Fibroblast of skin of abdomen (primary cell): ENCODE measurements around the gene DKK2.

Experiments
- DNase-seq: peaks from one replicate; pipeline ENCODE4 v3.0.0-alpha.2; 2013

The DKK2 gene

GRCh38 chr4:107017443-107018343 lies 18.4 kb downstream of the DKK2 start:
- DNase-seq = peak; percentile 1

GRCh38 chr4:107011312-107011711 lies 24.8 kb downstream of the DKK2 start:
- DNase-seq = no peak

- no peak for DNase-seq
Measured at GRCh38 chr4:107009196-107009968, 26.7 kb downstream of the DKK2 start.

- DNase-seq = no peak
Measured at GRCh38 chr4:107008115-107008514, 28.0 kb downstream of the DKK2 start.

GRCh38 chr4:107006218-107006617 lies 29.9 kb downstream of the DKK2 start:
- no peak for DNase-seq

GRCh38 chr4:106996490-106996889 lies 39.6 kb downstream of the DKK2 start:
- no peak for DNase-seq

GRCh38 chr4:106993827-106994226 lies 42.3 kb downstream of the DKK2 start:
- no peak for DNase-seq

- no peak for DNase-seq
Measured at GRCh38 chr4:106987311-106987710, 48.8 kb downstream of the DKK2 start.

GRCh38 chr4:106986486-106986885 lies 49.6 kb downstream of the DKK2 start:
- DNase-seq = peak; percentile 89

GRCh38 chr4:106985830-106986229 lies 50.3 kb downstream of the DKK2 start:
- peak; percentile 12 for DNase-seq

- DNase-seq = no peak
Measured at GRCh38 chr4:106982711-106983211, 53.4 kb downstream of the DKK2 start.

- no peak for DNase-seq
Measured at GRCh38 chr4:106981431-106981830, 54.7 kb downstream of the DKK2 start.

- DNase-seq = no peak
Measured at GRCh38 chr4:106979476-106979875, 56.6 kb downstream of the DKK2 start.

- DNase-seq = no peak
Measured at GRCh38 chr4:106978046-106978774, 57.9 kb downstream of the DKK2 start.

GRCh38 chr4:106971636-106972035 lies 64.5 kb downstream of the DKK2 start:
- DNase-seq = no peak

GRCh38 chr4:106967892-106968291 lies 68.2 kb downstream of the DKK2 start:
- DNase-seq = no peak

GRCh38 chr4:106953036-106953705 lies 82.9 kb downstream of the DKK2 start:
- no peak for DNase-seq

- no peak for DNase-seq
Measured at GRCh38 chr4:106951891-106952290, 84.2 kb downstream of the DKK2 start.

- no peak for DNase-seq
Measured at GRCh38 chr4:106941841-106942240, 94.3 kb downstream of the DKK2 start.

GRCh38 chr4:106930522-106930921 lies 105.6 kb downstream of the DKK2 start:
- DNase-seq = no peak

- no peak for DNase-seq
Measured at GRCh38 chr4:106929248-106929647, 106.9 kb downstream of the DKK2 start.

GRCh38 chr4:106914223-106914622 lies 121.9 kb downstream of the DKK2 start:
- DNase-seq = peak; percentile 28
